Superior temporal gyrus (tissue), 1 donor: ENCODE data around the gene FZD4.
"Not testable (repeated sequence)": the region's sequence is repeated elsewhere in the genome, so short reads cannot be mapped to it uniquely, and the experiment has no call there.

ENCODE experiments used
- DNase-seq: peaks from one replicate; pipeline ENCODE4 v3.0.0-alpha.2; 2016; ENCODE audit errors: extremely low spot score

The FZD4 gene

GRCh38 chr11:86938203-86938899, 16.8 kb downstream of the FZD4 start:
- DNase-seq, result no peak

- DNase-seq, result not testable (repeated sequence)
These were observed 17.9 kb downstream of the FZD4 start for GRCh38 chr11:86937193-86937806.

GRCh38 chr11:86934926-86935579, 20.1 kb downstream of the FZD4 start:
- DNase-seq, result no peak

DNA sequence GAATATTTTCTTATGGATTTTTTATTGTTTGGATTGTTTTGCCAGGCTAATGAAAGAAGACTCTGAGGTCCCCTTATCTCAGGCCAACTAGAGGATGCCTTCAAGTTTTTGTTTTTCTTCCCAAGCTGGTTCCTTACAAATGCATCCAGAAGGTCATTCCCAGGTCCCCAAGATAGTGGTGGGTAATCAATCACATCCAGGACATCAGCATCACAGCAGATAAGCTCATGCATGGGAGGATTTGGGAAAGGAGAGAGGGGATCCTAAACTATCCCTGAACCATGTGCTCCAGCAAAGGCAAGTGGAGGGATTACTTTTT, 20.7 kb downstream of the FZD4 start:
- no peak for DNase-seq

GRCh38 chr11:86933891-86934581, 21.2 kb downstream of the FZD4 start:
- no peak for DNase-seq

GRCh38 chr11:86932924-86933875, 22.0 kb downstream of the FZD4 start:
- no peak for DNase-seq

GRCh38 chr11:86932259-86932585, 23.0 kb downstream of the FZD4 start:
- no peak for DNase-seq

DNA sequence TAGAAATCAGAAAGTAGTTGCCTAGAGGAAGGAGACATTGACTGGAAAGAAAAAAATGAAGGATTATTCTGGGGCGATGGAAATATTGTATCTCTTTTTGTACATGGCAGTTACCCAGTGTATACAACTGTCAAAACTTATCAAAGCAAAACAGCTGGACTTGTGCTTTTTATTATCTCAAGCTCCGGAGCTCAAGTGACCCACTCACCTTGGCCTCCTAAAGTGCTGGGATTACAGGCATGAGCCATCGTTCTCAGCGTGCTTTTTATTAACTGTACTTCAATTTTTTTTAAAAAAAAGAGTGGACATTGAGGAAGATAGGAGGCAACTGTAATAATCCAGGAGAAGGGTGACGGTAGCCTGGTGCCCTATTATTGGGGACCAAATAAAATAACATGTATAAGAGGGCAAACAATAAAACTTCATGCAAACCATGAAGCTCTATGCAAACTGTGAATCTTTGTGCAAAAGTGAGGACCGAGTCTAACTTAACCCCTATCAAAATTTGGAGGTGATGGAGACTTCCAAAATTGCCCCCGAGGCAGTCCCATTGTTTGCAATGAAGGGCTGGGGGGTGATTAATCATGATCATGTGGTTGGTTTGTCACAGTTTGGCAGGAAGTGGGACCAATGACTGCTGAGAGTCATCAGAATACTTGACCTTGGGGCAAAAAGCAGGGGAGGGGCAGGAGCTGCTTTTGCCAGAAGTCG, 23.5 kb downstream of the FZD4 start:
- no peak for DNase-seq

GRCh38 chr11:86930957-86931547, 24.1 kb downstream of the FZD4 start:
- no peak for DNase-seq

DNA sequence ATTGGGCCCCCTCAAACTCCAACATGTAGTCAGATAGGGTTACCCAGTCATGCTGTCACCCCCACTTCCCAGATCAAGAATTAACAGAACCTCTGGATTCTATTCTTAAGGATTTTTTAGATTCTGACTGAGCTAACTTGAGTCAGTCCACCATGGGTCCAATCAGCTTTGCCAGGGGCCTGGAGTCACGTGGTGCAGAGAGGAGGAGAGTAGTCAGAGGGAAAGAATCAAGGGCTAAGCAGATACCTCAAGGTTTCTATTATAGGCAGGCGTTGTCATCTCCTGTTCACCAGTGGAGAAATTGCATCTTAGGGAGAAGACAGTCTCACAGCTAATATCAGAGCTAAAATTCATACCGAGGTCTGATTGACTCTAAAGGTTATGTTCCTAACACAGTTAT, 28.2 kb downstream of the FZD4 start:
- DNase-seq, result no peak

DNA sequence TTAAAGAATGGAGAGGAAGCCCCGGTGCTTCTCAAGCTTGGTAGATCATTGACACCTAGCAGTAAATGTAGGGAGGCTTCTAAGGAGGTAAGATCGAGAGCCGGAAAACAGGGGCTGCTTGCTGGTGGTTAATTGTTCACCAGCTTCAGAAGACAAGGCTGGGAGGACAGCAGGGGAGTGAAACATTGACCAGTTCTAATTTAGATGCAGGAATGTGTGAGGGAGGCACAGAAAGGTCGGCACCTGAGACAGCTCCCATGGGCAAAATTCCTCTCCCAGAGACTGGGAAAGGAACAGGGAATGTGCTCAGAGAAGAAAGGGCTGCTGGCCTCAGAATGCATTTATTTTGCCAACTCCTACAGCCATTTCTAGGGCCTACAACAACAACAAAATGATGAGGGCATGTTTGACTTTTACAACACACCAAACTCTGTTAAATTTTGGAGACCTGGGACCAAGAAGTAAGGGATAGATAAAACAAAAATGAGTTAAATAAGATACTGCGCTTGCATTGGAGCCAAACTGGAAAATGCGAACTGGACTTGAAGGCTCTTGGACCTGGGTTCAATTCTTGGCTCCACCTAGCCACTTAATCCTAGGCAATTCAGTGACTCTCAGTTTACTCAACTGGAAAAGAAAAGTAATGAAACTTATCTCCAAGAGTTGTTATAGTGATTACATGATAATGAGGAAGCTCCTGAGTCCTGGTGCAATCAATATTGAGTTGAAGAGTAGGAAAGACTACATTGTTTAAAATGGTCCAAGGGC, 31.0 kb downstream of the FZD4 start:
- DNase-seq, result no peak

- no peak for DNase-seq
These were observed 33.0 kb downstream of the FZD4 start for GRCh38 chr11:86922225-86922624.

- peak; percentile 78 for DNase-seq
These were observed 35.5 kb downstream of the FZD4 start for GRCh38 chr11:86919557-86920210.

DNA sequence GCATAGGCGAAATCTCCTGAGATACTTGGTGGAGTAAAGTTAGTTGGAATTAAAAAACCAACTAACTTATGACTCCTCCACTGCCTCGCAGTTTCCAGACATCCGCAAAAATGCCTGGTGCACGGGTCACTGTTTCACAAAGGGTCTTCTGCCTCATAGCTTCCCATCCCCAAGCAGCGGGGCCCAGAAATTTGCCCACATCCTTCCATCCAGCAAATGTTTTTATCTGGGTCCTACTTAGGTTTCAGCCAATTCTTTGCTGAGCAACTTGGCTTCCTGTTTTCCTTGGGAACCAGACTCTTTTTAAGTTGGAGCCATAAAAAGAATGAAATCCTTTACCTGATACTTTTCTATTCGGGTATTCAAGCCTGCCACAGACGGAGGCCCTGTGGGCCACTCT, 36.2 kb downstream of the FZD4 start:
- DNase-seq, result no peak

GRCh38 chr11:86918496-86918895, 36.7 kb downstream of the FZD4 start:
- DNase-seq, result no peak

- no peak for DNase-seq
These were observed 37.6 kb downstream of the FZD4 start for GRCh38 chr11:86917589-86917988.

DNA sequence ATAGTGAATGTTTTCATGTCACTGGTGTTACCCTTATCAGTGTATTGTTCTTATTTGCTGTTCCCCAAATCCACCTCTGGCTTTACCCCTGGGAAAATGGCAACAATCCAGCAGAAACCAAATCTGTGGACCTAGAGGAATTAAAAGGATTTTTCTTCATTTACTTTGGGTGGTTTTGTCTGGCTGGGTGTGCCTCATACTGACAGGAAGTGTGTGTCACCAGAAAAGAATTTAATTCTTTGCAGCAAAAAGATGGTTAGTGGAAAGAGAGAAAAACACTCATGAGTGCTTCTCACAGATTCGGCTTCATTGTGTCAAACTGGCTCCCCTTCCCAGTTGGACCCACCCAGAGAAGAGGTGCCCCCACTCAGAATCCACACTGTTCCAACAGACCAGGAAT, 38.9 kb downstream of the FZD4 start:
- DNase-seq, result no peak

- not testable (repeated sequence) for DNase-seq
These were observed 39.3 kb downstream of the FZD4 start for GRCh38 chr11:86915850-86916249.

- no peak for DNase-seq
These were observed 40.2 kb downstream of the FZD4 start for GRCh38 chr11:86914865-86915519.
